ENCODE measurements around the gene TELO2.

Gene TELO2

DNA sequence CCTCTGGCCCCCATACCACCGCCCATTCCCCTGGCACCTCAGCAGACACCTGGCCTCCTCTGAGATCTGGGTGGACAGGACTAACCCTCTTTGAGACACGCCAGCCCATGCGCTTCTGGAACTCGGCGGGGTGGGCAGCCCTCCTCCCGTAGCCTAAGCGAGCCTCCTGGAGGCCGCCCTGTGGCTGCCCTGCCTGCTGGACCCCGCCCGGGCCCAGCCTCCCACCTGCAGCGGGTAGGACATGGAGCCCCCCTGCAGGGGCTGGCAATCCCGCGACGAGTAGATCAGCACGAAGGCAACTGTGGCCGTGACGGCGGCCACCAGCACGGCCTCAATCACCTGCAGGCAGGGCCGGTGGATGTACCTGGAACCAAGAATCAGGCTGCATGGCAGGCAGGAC lies 40.6 kb upstream of the TELO2 start:
- Histone ChIP-seq H2BK12ac (ENCODE audit: low read length) (no peak overlapping the region), H3K27me3 (ENCODE audit: insufficient read depth, low read length) (no peaks in the 10 kb centered on the region), H3K4me1 (ENCODE audit: control insufficient read depth in 1 of 2, insufficient read depth in 2 of 2, low read length in 2 of 2) (no peaks in the 10 kb centered on the region), H3K36me3 (ENCODE audit: control insufficient read depth in 1 of 2, insufficient read depth in 2 of 2, low read length in 2 of 2) (peaks cover 90% of the 10 kb centered on the region in 2 experiments), H3K9me3 (ENCODE audit: insufficient read depth, low read depth, low read length) (peaks cover 2% of the 10 kb centered on the region), H2AFZ (ENCODE audit: insufficient read depth, low read length, poor library complexity) (no peak overlapping the region), H3K79me2 (ENCODE audit: control insufficient read depth, insufficient read depth, low read length, poor library complexity) (no peaks in the 10 kb centered on the region), H3K23ac (ENCODE audit: low read length) (no peak overlapping the region), H3K79me1 (ENCODE audit: low read length) (no peaks in the 10 kb centered on the region), H3K27ac (ENCODE audit: low read depth, low read length) (no peak overlapping the region), H3K4me2 (ENCODE audit: low read length) (no peak overlapping the region), H4K91ac (ENCODE audit: low read depth, low read length) (no peak overlapping the region), H3K14ac (ENCODE audit: low read length) (no peak overlapping the region), H3K18ac (ENCODE audit: low read length) (no peak overlapping the region), H2AK5ac (ENCODE audit: low read length) (no peak overlapping the region), H4K12ac (ENCODE audit: low read depth, low read length) (no peak overlapping the region), H2BK5ac (ENCODE audit: low read depth, low read length, poor library complexity) (no peak overlapping the region), H4K8ac (ENCODE audit: low read depth, low read length) (no peak overlapping the region), H3K4me3 (ENCODE audit: low read depth, low read length) (no peak overlapping the region), H3K4ac (ENCODE audit: low read depth, low read length) (no peak overlapping the region), H3K9ac (ENCODE audit: low read length) (no peak overlapping the region), H2BK120ac (ENCODE audit: insufficient read depth, low read length, poor library complexity) (no peak overlapping the region)
- no peak for DNase-seq
- no CpG with 5 or more reads among the region's 20 CpGs for WGBS (ENCODE audit: extremely low coverage, insufficient coverage, insufficient read length)

DNA sequence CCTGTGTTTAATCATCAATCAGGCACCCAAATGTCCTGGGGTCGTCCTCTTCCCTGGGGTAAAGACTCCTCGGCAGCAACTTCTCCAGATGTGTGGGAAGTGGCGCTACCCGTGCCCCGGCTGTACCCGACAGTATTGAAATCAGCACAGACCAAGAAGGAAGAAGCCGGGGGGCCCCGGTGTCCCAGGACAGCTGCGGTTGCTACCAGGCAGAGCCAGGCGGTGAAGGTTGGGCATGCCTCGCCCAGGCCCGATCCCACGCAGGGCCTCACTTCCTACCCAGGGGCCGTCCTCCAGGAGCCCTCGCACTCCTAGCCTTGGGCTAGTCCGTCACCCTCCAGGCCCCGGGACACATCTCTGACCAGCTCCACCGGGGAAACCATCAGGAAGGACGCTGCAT lies 39.8 kb upstream of the TELO2 start:
- Histone ChIP-seq H3K4me3 (ENCODE audit: low read depth, low read length) (no peak overlapping the region), H3K4me1 (ENCODE audit: control insufficient read depth in 1 of 2, insufficient read depth in 2 of 2, low read length in 2 of 2) (no peaks in the 10 kb centered on the region), H3K79me2 (ENCODE audit: control insufficient read depth, insufficient read depth, low read length, poor library complexity) (no peaks in the 10 kb centered on the region), H3K9me3 (ENCODE audit: insufficient read depth, low read depth, low read length) (peaks cover 2% of the 10 kb centered on the region), H2AK5ac (ENCODE audit: low read length) (no peak overlapping the region), H3K4ac (ENCODE audit: low read depth, low read length) (no peak overlapping the region), H3K79me1 (ENCODE audit: low read length) (no peaks in the 10 kb centered on the region), H4K12ac (ENCODE audit: low read depth, low read length) (no peak overlapping the region), H2BK12ac (ENCODE audit: low read length) (no peak overlapping the region), H3K27ac (ENCODE audit: low read depth, low read length) (no peak overlapping the region), H2AFZ (ENCODE audit: insufficient read depth, low read length, poor library complexity) (no peak overlapping the region), H3K23ac (ENCODE audit: low read length) (no peak overlapping the region), H2BK120ac (ENCODE audit: insufficient read depth, low read length, poor library complexity) (no peak overlapping the region), H3K9ac (ENCODE audit: low read length) (no peak overlapping the region), H3K4me2 (ENCODE audit: low read length) (no peak overlapping the region), H4K8ac (ENCODE audit: low read depth, low read length) (no peak overlapping the region), H2BK5ac (ENCODE audit: low read depth, low read length, poor library complexity) (no peak overlapping the region), H3K18ac (ENCODE audit: low read length) (no peak overlapping the region), H4K91ac (ENCODE audit: low read depth, low read length) (no peak overlapping the region), H3K27me3 (ENCODE audit: insufficient read depth, low read length) (no peaks in the 10 kb centered on the region), H3K14ac (ENCODE audit: low read length) (no peak overlapping the region), H3K36me3 (ENCODE audit: control insufficient read depth in 1 of 2, insufficient read depth in 2 of 2, low read length in 2 of 2) (peaks cover 89 to 90% of the 10 kb centered on the region in 2 experiments)
- no CpG with 5 or more reads among the region's 19 CpGs for WGBS (ENCODE audit: extremely low coverage, insufficient coverage, insufficient read length)
- DNase-seq, result no peak

DNA sequence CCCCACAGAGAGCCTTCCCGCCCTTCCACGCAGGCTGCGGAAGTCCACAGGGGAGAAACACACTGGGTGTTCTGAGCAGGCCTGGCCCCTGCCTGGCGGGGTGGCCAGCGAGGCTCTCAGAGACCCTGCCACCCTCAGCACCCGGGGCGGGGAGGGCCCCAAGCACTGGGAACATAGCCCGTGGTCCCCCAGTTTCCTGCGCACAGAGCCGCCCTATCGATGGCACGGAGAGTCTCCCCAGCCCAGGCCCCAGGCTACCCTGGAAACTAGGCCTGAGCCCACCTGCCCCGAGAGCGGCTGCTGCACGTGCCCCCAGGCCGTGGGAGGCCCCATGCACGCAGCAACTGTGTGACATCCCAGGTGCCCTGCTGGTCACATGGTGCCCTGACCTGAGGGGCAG lies 38.6 kb upstream of the TELO2 start:
- Histone ChIP-seq H3K79me2 (ENCODE audit: control insufficient read depth, insufficient read depth, low read length, poor library complexity) (no peaks in the 10 kb centered on the region), H4K8ac (ENCODE audit: low read depth, low read length) (no peak overlapping the region), H2AK5ac (ENCODE audit: low read length) (no peak overlapping the region), H3K9me3 (ENCODE audit: insufficient read depth, low read depth, low read length) (no peaks in the 10 kb centered on the region), H4K12ac (ENCODE audit: low read depth, low read length) (no peak overlapping the region), H2BK5ac (ENCODE audit: low read depth, low read length, poor library complexity) (no peak overlapping the region), H3K4me3 (ENCODE audit: low read depth, low read length) (no peak overlapping the region), H3K79me1 (ENCODE audit: low read length) (no peaks in the 10 kb centered on the region), H2BK12ac (ENCODE audit: low read length) (no peak overlapping the region), H4K91ac (ENCODE audit: low read depth, low read length) (no peak overlapping the region), H3K4ac (ENCODE audit: low read depth, low read length) (no peak overlapping the region), H3K4me2 (ENCODE audit: low read length) (no peak overlapping the region), H3K14ac (ENCODE audit: low read length) (no peak overlapping the region), H3K27me3 (ENCODE audit: insufficient read depth, low read length) (no peaks in the 10 kb centered on the region), H2AFZ (ENCODE audit: insufficient read depth, low read length, poor library complexity) (no peak overlapping the region), H3K18ac (ENCODE audit: low read length) (no peak overlapping the region), H3K9ac (ENCODE audit: low read length) (no peak overlapping the region), H3K36me3 (ENCODE audit: control insufficient read depth in 1 of 2, insufficient read depth in 2 of 2, low read length in 2 of 2) (peaks cover 84% of the 10 kb centered on the region in 2 experiments), H2BK120ac (ENCODE audit: insufficient read depth, low read length, poor library complexity) (no peak overlapping the region), H3K4me1 (ENCODE audit: control insufficient read depth in 1 of 2, insufficient read depth in 2 of 2, low read length in 2 of 2) (no peaks in the 10 kb centered on the region), H3K27ac (ENCODE audit: low read depth, low read length) (no peak overlapping the region), H3K23ac (ENCODE audit: low read length) (no peak overlapping the region)
- no peak for DNase-seq
- WGBS (ENCODE audit: extremely low coverage, insufficient coverage, insufficient read length), result no CpG with 5 or more reads among the region's 17 CpGs

DNA sequence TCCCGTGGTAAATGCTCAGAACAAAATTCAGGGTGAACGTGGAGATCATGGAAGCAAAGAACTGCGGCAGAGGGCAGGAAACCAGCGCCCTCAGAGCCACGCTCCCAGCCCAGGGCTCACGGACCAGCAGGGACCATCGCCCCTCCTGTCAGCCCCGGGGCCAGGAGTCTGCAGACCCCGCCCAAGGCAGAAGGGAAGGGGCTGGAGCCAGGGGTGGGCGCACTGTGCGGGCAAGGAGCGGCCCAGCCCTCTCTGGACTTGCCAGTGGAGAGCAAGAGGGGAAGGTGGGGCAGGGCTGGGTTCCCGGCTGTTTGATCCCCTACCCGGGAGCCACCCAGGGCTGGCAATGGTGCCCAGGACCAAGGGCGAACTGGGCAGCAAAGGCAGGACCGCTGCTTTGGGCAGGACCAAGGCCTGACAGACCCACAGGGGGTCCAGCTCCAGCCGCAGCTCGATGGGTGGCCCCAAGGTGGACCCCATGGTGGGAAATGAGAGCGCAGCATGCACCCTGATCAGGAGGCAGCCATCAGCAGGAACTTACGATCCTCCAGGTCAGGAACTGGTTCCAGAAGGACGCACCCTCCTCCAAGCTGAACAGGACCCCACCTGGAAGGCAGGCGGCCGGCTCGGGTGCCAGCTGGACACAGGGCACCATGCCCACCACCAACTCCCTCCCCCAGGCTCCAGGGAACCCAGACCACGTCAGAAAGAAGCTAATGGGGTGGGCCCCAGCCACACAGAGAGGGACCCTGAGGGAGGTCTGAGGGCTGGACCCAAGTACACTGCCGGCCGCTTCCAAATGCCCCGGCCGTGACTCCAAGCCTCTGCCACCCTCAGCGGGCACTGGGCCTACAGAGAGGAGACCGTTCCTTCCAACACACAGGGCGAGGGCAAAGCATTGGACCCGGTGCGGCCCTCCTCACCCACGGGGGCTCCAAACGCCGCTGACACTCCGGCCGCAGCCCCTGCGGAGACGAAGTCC lies 37.7 kb upstream of the TELO2 start:
- H2BK5ac ChIP-seq (ENCODE audit: low read depth, low read length, poor library complexity), result no peak overlapping the region
- no peak overlapping the region for H4K12ac ChIP-seq (ENCODE audit: low read depth, low read length)
- no peak overlapping the region for H2AK5ac ChIP-seq (ENCODE audit: low read length)
- DNase-seq, result no peak
- H3K9me3 ChIP-seq (ENCODE audit: insufficient read depth, low read depth, low read length), result no peaks in the 10 kb centered on the region
- no peak overlapping the region for H4K8ac ChIP-seq (ENCODE audit: low read depth, low read length)
- no peak overlapping the region for H4K91ac ChIP-seq (ENCODE audit: low read depth, low read length)
- H2AFZ ChIP-seq (ENCODE audit: insufficient read depth, low read length, poor library complexity), result no peak overlapping the region
- no peak overlapping the region for H3K4me3 ChIP-seq (ENCODE audit: low read depth, low read length)
- peaks cover 82 to 83% of the 10 kb centered on the region in 2 experiments for H3K36me3 ChIP-seq (ENCODE audit: control insufficient read depth in 1 of 2, insufficient read depth in 2 of 2, low read length in 2 of 2)
- no peak overlapping the region for H2BK12ac ChIP-seq (ENCODE audit: low read length)
- no peaks in the 10 kb centered on the region for H3K79me1 ChIP-seq (ENCODE audit: low read length)
- WGBS (ENCODE audit: extremely low coverage, insufficient coverage, insufficient read length), result no CpG with 5 or more reads among the region's 41 CpGs
- H3K23ac ChIP-seq (ENCODE audit: low read length), result no peak overlapping the region
- no peak overlapping the region for H2BK120ac ChIP-seq (ENCODE audit: insufficient read depth, low read length, poor library complexity)
- H3K9ac ChIP-seq (ENCODE audit: low read length), result no peak overlapping the region
- H3K4me2 ChIP-seq (ENCODE audit: low read length), result no peak overlapping the region
- H3K79me2 ChIP-seq (ENCODE audit: control insufficient read depth, insufficient read depth, low read length, poor library complexity), result no peaks in the 10 kb centered on the region
- H3K18ac ChIP-seq (ENCODE audit: low read length), result no peak overlapping the region
- H3K27ac ChIP-seq (ENCODE audit: low read depth, low read length), result no peak overlapping the region
- no peaks in the 10 kb centered on the region for H3K27me3 ChIP-seq (ENCODE audit: insufficient read depth, low read length)
- no peak overlapping the region for H3K4ac ChIP-seq (ENCODE audit: low read depth, low read length)
- H3K4me1 ChIP-seq (ENCODE audit: control insufficient read depth in 1 of 2, insufficient read depth in 2 of 2, low read length in 2 of 2), result no peaks in the 10 kb centered on the region
- no peak overlapping the region for H3K14ac ChIP-seq (ENCODE audit: low read length)
